Measurements from ENCODE around the gene IVL.

The IVL gene, protein sequence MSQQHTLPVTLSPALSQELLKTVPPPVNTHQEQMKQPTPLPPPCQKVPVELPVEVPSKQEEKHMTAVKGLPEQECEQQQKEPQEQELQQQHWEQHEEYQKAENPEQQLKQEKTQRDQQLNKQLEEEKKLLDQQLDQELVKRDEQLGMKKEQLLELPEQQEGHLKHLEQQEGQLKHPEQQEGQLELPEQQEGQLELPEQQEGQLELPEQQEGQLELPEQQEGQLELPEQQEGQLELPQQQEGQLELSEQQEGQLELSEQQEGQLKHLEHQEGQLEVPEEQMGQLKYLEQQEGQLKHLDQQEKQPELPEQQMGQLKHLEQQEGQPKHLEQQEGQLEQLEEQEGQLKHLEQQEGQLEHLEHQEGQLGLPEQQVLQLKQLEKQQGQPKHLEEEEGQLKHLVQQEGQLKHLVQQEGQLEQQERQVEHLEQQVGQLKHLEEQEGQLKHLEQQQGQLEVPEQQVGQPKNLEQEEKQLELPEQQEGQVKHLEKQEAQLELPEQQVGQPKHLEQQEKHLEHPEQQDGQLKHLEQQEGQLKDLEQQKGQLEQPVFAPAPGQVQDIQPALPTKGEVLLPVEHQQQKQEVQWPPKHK

DNA sequence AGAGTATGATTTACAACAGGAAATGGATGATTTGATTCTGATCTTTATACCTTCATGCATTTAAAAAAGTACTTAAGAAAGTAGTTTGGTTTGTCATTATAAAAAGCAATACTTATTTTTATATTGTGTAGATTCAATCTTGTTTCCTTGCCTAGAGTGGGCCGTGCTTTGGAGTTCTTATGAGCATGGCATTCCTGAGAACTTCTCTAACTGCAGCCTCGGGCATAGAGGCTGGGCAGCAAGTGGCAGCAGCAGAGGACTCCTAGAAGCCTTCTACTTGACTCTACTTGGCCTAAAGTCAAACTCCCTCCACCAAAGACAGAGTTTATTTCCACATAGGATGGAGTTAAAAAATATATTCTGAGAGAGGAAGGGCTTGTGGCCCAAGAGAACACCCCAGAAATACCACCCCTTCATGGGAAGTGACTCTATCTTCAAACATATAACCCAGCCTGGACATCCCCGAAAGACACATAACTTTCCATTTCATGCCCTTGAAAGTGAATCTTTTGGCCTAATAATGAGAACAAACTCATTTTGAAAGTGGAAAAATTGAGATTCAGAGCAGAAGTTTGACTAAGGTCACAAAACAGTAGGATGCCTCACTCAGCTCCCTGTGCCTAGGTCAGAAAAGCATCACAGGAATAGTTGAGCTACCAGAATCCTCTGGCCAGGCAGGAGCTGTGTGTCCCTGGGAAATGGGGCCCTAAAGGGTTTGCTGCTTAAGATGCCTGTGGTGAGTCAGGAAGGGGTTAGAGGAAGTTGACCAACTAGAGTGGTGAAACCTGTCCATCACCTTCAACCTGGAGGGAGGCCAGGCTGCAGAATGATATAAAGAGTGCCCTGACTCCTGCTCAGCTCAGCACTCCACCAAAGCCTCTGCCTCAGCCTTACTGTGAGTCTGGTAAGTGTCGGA is at the start of gene IVL:
Gene IVL, plus strand, starts transcription at position 861 of the 916 bp plus-strand sequence. CDS start 1,252 bp downstream, outside the sequence.
- DNase-seq (ENCODE audit: low read depth): no peak
- no peaks in the 10 kb centered on the region for H3K9me3 ChIP-seq (ENCODE audit: control insufficient read depth, low read length)
- H3K4me1 ChIP-seq (ENCODE audit: control insufficient read depth, insufficient read depth, low read length): peaks cover 11% of the 10 kb centered on the region
- H3K4me3 ChIP-seq (ENCODE audit: low read length): no peak within 1 kb of the TSS
- no peak within 1 kb of the TSS for H3K9ac ChIP-seq (ENCODE audit: low read length)
- H3K27me3 ChIP-seq (replicated peaks; ENCODE audit: control insufficient read depth, insufficient read depth, low read length): peaks cover 17% of the 10 kb centered on the region
- no peaks in the 10 kb centered on the region for H3K36me3 ChIP-seq (ENCODE audit: control insufficient read depth, insufficient read depth, low read length, severe bottlenecking)

DNA sequence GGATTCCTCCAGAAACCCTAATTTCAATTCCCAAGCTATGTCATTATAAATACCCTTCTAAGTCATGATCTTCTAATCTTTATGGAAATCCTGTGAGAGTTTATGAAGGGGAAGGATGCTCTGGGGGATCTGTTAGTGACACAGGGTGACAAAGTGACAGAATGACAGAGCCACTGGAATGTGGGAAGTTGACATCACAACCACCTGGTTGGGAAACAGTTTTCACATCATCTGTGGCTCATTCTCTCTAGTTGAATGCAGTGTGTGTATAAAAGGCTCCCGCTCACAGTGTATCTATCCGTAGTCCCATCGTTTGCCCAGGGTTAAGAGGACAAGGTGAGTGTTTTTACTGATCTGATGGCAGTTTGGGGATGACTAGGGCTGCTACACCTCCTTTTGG is 48.6 kb upstream of the IVL start, which contains the start of gene LCE7A:
Gene LCE7A, plus strand, starts transcription at position 301 of the 400 bp plus-strand sequence. CDS start 702 bp downstream, outside the sequence.
- Histone ChIP-seq H3K36me3 (ENCODE audit: control insufficient read depth, insufficient read depth, low read length, severe bottlenecking) (no peaks in the 10 kb centered on the region), H3K9me3 (ENCODE audit: control insufficient read depth, low read length) (no peaks in the 10 kb centered on the region), H3K4me1 (ENCODE audit: control insufficient read depth, insufficient read depth, low read length) (peaks cover 9% of the 10 kb centered on the region), H3K4me3 (ENCODE audit: low read length) (no peak within 1 kb of the TSS), H3K27me3 (replicated peaks; ENCODE audit: control insufficient read depth, insufficient read depth, low read length) (no peaks in the 10 kb centered on the region), H3K9ac (ENCODE audit: low read length) (no peak within 1 kb of the TSS)
- no peak for DNase-seq (ENCODE audit: low read depth)

DNA sequence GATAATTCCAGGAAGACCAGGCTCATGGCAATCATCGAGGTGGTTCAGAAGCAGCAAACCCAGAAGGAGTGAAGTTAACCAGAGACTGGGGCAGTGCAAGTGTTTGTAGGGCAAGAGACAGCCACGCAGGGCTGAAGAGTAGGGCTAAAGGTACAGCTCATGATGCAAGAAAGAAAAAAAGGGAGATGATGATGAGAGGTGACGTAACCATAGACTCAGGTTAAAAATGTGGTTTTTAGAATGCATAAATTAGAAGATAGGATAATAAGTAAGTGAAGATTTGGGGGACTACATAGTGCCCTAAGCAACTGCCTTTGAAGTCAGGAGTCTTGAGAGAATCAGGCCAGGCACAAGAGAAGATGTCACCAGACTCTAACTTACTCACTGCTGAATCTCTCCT is 48.2 kb upstream of the IVL start:
- Histone ChIP-seq H3K27me3 (replicated peaks; ENCODE audit: control insufficient read depth, insufficient read depth, low read length) (no peaks in the 10 kb centered on the region), H3K4me1 (ENCODE audit: control insufficient read depth, insufficient read depth, low read length) (peaks cover 12% of the 10 kb centered on the region), H3K36me3 (ENCODE audit: control insufficient read depth, insufficient read depth, low read length, severe bottlenecking) (no peaks in the 10 kb centered on the region), H3K9me3 (ENCODE audit: control insufficient read depth, low read length) (no peaks in the 10 kb centered on the region), H3K4me3 (ENCODE audit: low read length) (no peak overlapping the region), H3K9ac (ENCODE audit: low read length) (no peak overlapping the region)
- DNase-seq (ENCODE audit: low read depth): no peak

DNA sequence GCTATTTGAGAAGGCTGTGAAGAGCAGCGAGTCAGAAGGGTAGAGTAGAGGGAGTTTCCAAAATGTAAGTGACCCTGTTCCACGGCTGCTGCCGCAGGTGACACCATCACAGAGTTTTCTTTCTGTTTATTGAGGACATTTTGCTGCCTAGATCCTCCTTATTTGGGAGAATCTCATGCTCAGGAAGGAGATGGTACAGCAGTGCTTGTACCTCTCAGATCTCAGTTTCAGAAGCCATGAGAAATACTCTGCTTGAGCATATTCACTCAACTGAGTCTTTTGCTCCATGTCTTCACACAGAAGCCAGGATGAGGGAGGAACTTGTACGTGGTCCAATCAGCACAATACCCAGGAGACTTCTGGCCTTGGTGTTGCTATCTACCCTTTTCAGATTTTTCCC is 47.0 kb upstream of the IVL start:
- Histone ChIP-seq H3K27me3 (replicated peaks; ENCODE audit: control insufficient read depth, insufficient read depth, low read length) (no peaks in the 10 kb centered on the region), H3K4me3 (ENCODE audit: low read length) (no peak overlapping the region), H3K9ac (ENCODE audit: low read length) (no peak overlapping the region), H3K9me3 (ENCODE audit: control insufficient read depth, low read length) (no peaks in the 10 kb centered on the region), H3K36me3 (ENCODE audit: control insufficient read depth, insufficient read depth, low read length, severe bottlenecking) (no peaks in the 10 kb centered on the region), H3K4me1 (ENCODE audit: control insufficient read depth, insufficient read depth, low read length) (peaks cover 15% of the 10 kb centered on the region)
- no peak for DNase-seq (ENCODE audit: low read depth)

DNA sequence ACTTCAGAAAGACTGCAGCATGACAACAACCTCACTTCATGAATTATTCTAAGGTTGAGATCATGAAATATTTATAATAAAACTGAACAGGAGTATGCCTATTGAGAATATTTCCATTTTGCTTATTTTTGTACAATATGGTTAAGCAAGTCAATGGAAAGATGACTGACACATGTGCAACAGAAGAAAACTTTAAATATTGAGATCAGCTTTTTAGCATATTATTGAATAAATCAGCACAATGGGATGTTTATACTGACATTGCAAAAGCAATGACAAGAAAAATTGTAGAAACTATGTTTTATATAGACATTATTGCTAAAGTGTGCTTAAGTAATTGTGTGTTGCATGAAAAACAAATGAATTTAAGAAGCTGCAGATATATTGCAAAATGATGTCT is 43.9 kb upstream of the IVL start:
- no peak overlapping the region for H3K9ac ChIP-seq (ENCODE audit: low read length)

DNA sequence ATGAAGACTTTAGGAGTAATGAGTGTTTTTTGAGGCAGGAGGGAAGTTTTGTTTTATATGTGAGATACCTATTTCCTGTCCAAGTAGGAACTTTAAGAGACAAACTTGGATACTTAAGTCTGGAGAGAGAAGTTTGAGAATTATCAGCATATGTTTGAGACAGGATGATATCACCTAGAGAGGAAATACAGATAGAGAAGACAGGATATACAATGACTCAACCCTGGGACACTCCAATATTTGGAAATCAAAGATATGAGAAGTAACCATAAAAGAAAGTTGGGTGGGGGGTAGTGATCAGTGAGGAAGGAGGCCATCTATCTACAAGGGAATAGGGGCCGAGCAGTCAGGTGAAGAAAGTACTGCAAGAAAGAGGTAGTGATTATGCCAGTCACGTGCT is 42.0 kb upstream of the IVL start:
- DNase-seq (ENCODE audit: low read depth): no peak
- Histone ChIP-seq H3K36me3 (ENCODE audit: control insufficient read depth, insufficient read depth, low read length, severe bottlenecking) (no peaks in the 10 kb centered on the region), H3K4me3 (ENCODE audit: low read length) (no peak overlapping the region), H3K27me3 (replicated peaks; ENCODE audit: control insufficient read depth, insufficient read depth, low read length) (no peaks in the 10 kb centered on the region), H3K4me1 (ENCODE audit: control insufficient read depth, insufficient read depth, low read length) (peaks cover 12% of the 10 kb centered on the region), H3K9me3 (ENCODE audit: control insufficient read depth, low read length) (no peaks in the 10 kb centered on the region), H3K9ac (ENCODE audit: low read length) (no peak overlapping the region)

More for the DNA sequence above, 43.9 kb upstream of the IVL start:
- no peak for DNase-seq (ENCODE audit: low read depth)
- Histone ChIP-seq H3K4me3 (ENCODE audit: low read length) (no peak overlapping the region), H3K36me3 (ENCODE audit: control insufficient read depth, insufficient read depth, low read length, severe bottlenecking) (no peaks in the 10 kb centered on the region), H3K4me1 (ENCODE audit: control insufficient read depth, insufficient read depth, low read length) (peaks cover 15% of the 10 kb centered on the region), H3K9me3 (ENCODE audit: control insufficient read depth, low read length) (no peaks in the 10 kb centered on the region), H3K27me3 (replicated peaks; ENCODE audit: control insufficient read depth, insufficient read depth, low read length) (no peaks in the 10 kb centered on the region)

DNA sequence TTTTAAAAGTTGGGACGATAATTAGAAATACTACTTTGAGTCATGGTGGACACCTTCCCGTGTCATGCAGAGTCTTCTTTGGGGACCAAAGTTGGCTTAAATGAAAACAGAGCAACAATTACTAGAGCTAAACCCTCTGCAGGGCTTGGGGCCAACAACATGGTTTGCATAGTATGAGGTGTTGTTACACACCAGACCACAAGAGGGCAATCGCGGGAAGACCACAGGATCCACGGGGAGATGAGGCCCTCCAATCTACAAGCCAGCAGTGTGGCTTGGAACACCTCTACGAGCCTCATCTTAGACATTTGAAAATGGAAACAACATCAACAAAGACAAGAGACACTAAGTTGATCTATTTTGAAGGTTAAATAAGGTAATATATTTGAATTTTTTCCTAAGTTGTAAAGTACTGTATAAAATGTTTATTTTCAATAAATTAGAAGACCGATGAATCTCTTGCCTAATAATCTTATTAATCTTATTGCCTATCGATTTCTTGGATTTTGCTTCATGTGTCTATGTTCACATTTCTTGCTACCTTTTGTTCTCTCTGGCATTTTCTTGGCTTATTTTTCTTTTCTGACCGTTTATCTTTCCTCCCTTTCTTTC is 38.4 kb upstream of the IVL start:
- Histone ChIP-seq H3K36me3 (ENCODE audit: control insufficient read depth, insufficient read depth, low read length, severe bottlenecking) (no peaks in the 10 kb centered on the region), H3K9ac (ENCODE audit: low read length) (no peak overlapping the region), H3K27me3 (replicated peaks; ENCODE audit: control insufficient read depth, insufficient read depth, low read length) (no peaks in the 10 kb centered on the region), H3K4me3 (ENCODE audit: low read length) (no peak overlapping the region), H3K9me3 (ENCODE audit: control insufficient read depth, low read length) (no peaks in the 10 kb centered on the region), H3K4me1 (ENCODE audit: control insufficient read depth, insufficient read depth, low read length) (peaks cover 5% of the 10 kb centered on the region)
- DNase-seq (ENCODE audit: low read depth): peak; percentile 79

DNA sequence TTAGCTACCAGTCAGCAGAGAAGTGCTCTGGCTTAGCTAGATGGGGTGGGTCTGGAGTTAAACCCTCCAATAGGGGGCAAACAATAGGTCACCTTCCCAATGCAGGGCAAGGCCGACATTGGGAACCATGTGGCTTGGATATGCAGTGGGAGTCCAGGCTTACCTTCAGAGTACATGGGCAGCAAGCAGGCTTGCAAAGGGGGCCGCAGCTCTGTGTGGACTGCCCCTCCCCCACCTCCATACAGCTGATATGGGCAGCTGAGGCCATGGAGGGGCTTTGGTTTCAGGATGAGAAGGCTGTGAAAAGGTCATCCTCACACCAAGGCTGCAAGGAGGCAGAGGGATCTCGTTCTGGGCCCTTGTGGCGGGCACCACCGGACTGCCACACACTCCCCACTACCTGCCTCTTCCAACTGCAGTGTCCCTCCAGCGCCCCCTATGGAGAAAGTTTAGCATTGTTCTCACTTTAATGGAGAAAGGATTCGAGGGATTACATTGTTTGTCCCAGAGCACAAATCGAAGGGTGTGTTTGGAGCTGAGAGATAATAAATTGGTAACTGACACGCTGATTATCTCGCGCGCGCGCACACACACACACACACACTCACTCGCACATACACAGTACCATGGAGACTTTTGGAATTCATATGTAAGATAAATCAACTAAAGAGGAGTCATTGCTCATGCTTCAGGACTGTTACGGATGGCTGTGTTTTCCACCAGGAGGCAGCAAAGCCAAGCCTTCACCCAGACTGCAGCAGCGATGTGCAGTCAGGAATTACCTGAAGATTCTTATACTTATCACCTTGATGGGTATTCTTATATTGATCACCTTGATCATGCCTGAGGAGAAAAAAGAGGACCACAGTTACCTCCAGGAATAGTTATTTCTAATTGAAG is 37.3 kb upstream of the IVL start:
- Histone ChIP-seq H3K4me1 (ENCODE audit: control insufficient read depth, insufficient read depth, low read length) (no peaks in the 10 kb centered on the region), H3K36me3 (ENCODE audit: control insufficient read depth, insufficient read depth, low read length, severe bottlenecking) (no peaks in the 10 kb centered on the region), H3K9me3 (ENCODE audit: control insufficient read depth, low read length) (no peaks in the 10 kb centered on the region), H3K9ac (ENCODE audit: low read length) (no peak overlapping the region), H3K27me3 (replicated peaks; ENCODE audit: control insufficient read depth, insufficient read depth, low read length) (no peaks in the 10 kb centered on the region), H3K4me3 (ENCODE audit: low read length) (no peak overlapping the region)
- peak; percentile 7 for DNase-seq (ENCODE audit: low read depth)

DNA sequence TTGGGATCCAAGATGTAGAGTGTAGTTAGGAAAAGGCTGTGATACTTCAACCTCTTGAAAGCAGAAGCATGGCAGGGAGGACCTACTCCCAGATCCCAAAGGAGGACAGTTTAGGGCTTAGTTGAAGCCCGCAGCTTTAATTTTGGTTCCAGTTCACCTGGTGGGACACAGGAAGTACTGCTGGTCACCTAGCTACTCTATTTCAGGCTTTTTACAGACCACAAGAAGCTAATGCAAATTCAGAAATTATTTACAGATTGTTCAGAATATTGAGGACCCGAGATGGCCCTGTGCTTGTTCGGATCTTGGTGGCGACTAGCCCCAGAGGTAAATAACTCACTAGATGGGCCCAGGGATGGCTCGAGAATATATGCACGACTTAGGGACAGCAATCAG is 36.6 kb upstream of the IVL start:
- no peak for DNase-seq (ENCODE audit: low read depth)
- no peaks in the 10 kb centered on the region for H3K9me3 ChIP-seq (ENCODE audit: control insufficient read depth, low read length)
- no peaks in the 10 kb centered on the region for H3K4me1 ChIP-seq (ENCODE audit: control insufficient read depth, insufficient read depth, low read length)
- no peak overlapping the region for H3K4me3 ChIP-seq (ENCODE audit: low read length)
- no peak overlapping the region for H3K9ac ChIP-seq (ENCODE audit: low read length)
- H3K27me3 ChIP-seq (replicated peaks; ENCODE audit: control insufficient read depth, insufficient read depth, low read length): no peaks in the 10 kb centered on the region
- H3K36me3 ChIP-seq (ENCODE audit: control insufficient read depth, insufficient read depth, low read length, severe bottlenecking): no peaks in the 10 kb centered on the region

DNA sequence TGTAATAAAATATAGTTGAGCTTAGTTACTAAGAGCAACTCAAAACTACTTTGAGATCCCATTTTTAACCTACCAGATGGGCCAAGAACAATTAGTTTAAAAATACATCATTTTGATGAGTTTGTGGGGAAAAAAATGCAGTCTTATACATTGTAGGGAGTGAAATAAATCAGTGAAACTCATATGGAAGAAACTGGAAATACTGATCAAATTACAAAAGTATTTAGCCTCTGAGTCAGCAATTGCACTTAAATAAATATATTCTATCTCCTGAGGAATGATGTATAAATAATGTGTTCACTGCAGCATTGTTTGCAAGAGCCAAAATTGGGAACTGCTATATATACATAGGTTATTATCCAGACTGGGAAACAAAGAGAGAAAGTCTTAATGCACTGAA is 34.9 kb upstream of the IVL start:
- H3K27me3 ChIP-seq (replicated peaks; ENCODE audit: control insufficient read depth, insufficient read depth, low read length): no peaks in the 10 kb centered on the region
- no peak overlapping the region for H3K9ac ChIP-seq (ENCODE audit: low read length)
- H3K4me1 ChIP-seq (ENCODE audit: control insufficient read depth, insufficient read depth, low read length): no peaks in the 10 kb centered on the region
- no peaks in the 10 kb centered on the region for H3K36me3 ChIP-seq (ENCODE audit: control insufficient read depth, insufficient read depth, low read length, severe bottlenecking)
- H3K9me3 ChIP-seq (ENCODE audit: control insufficient read depth, low read length): no peaks in the 10 kb centered on the region
- DNase-seq (ENCODE audit: low read depth): no peak
- H3K4me3 ChIP-seq (ENCODE audit: low read length): no peak overlapping the region
